HepG2 (cell line): Measurements from ENCODE around the gene MAP1LC3B. TPM values are rescaled to one million over a fixed set of nuclear protein-coding genes. Genes with fewer than 3 reads are reported as not detected.

ENCODE experiments used
- ATF7 ChIP-seq, 2 experiments: fragments of 450-650 bp in 1 of 2; sonication (generic) in 1 of 2; formaldehyde crosslinking in 1 of 2; IDR thresholded peaks; 2 replicates each; pipeline versions ENCODE4 v1.4.0 to v1.6.1; 2016 to 2020; ENCODE audit warnings: antibody characterized with exemption in 1 of 2, mild to moderate bottlenecking in 1 of 2, missing genetic modification reagents in 1 of 2
- ERF ChIP-seq: IDR thresholded peaks from 2 replicates; pipeline ENCODE4 v1.6.1; 2018; ENCODE audit warnings: missing biosample characterization, missing genetic modification reagents
- GATA4 ChIP-seq: sonication (generic); IDR thresholded peaks from 2 replicates; pipeline ENCODE4 v1.6.1; 2016; ENCODE audit warnings: antibody characterized with exemption, low read depth, borderline replicate concordance
- JDP2 ChIP-seq: sonication (generic); formaldehyde crosslinking; IDR thresholded peaks from 2 replicates; pipeline ENCODE4 v1.8.1; 2022; ENCODE audit warnings: missing genetic modification reagents, borderline replicate concordance
- KAT2B ChIP-seq: fragments of 150-350 bp; IDR thresholded peaks from 2 replicates; pipeline ENCODE4 v1.6.1; 2014; ENCODE audit warnings: low read depth, low read length, borderline replicate concordance
- LCORL ChIP-seq, 2 experiments: fragments of 450-650 bp in 1 of 2; sonication (generic) in 1 of 2; formaldehyde crosslinking in 1 of 2; IDR thresholded peaks; 2 replicates each; pipeline versions ENCODE4 v1.5.0 to v1.6.1; 2017 to 2020; ENCODE audit warnings: antibody characterized with exemption in 1 of 2, missing genetic modification reagents in 1 of 2
- MATR3 ChIP-seq: sonication (generic); formaldehyde crosslinking; IDR thresholded peaks from 2 replicates; pipeline ENCODE4 v1.4.0; 2020; ENCODE audit warnings: missing genetic modification reagents
- NAIF1 ChIP-seq: sonication (generic); formaldehyde crosslinking; IDR thresholded peaks from 2 replicates; pipeline ENCODE4 v1.5.0; 2020; ENCODE audit warnings: mild to moderate bottlenecking, missing genetic modification reagents, borderline replicate concordance
- NCOA5 ChIP-seq: sonication (generic); formaldehyde crosslinking; IDR thresholded peaks from 2 replicates; pipeline ENCODE4 v1.4.0; 2020; ENCODE audit warnings: missing genetic modification reagents
- NR2F2 ChIP-seq: IDR thresholded peaks from 2 replicates; pipeline ENCODE4 v1.6.1; 2012; ENCODE audit warnings: low read depth, inconsistent platforms, borderline replicate concordance
- SP140L ChIP-seq: sonication (generic); formaldehyde crosslinking; IDR thresholded peaks from 2 replicates; pipeline ENCODE4 v1.4.0; 2020; ENCODE audit warnings: missing genetic modification reagents, borderline replicate concordance
- TOPORS ChIP-seq: sonication (generic); formaldehyde crosslinking; IDR thresholded peaks from 2 replicates; pipeline ENCODE4 v1.8.0; 2023; ENCODE audit warnings: mild to moderate bottlenecking, missing genetic modification reagents
- ZNF274 ChIP-seq: sonication (generic); formaldehyde crosslinking; IDR thresholded peaks from 2 replicates; pipeline ENCODE4 v1.5.1; 2020; ENCODE audit warnings: mild to moderate bottlenecking, missing genetic modification reagents
- ZNF354B ChIP-seq: sonication (generic); formaldehyde crosslinking; IDR thresholded peaks from 2 replicates; pipeline ENCODE4 v1.8.0; 2022; ENCODE audit warnings: mild to moderate bottlenecking, missing genetic modification reagents
- ZNF484 ChIP-seq: sonication (generic); formaldehyde crosslinking; IDR thresholded peaks from 2 replicates; pipeline ENCODE4 v1.5.1; 2020; ENCODE audit warnings: mild to moderate bottlenecking, low read depth, missing genetic modification reagents, borderline replicate concordance
- ZNF567 ChIP-seq: sonication (generic); formaldehyde crosslinking; IDR thresholded peaks from 2 replicates; pipeline ENCODE4 v1.8.1; 2023; ENCODE audit warnings: mild to moderate bottlenecking, missing genetic modification reagents, borderline replicate concordance
- polyA plus RNA-seq, 8 experiments: library from polyadenylated mRNA; depleted of rRNA in 3 of 8; stranded (reverse) in 7 of 8; unstranded in 1 of 8; fragments of >200 nt; fragmentation: Illumina TruSeq in 4 of 8; extraction: Trizol in 4 of 8; gene quantifications; 2 replicates each; pipeline versions ENCODE4 v1.2.1 to v1.2.3, GENCODE V29; 2011 to 2016; ENCODE audit warnings: low read depth in 4 of 8, missing spikeins in 1 of 8, mixed read lengths in 1 of 8; ENCODE audit not compliant: insufficient read depth in 1 of 8
- total RNA-seq, 5 experiments: library from RNA; depleted of rRNA; stranded (reverse); fragments of >200 nt; fragmentation: Illumina TruSeq; extraction: Trizol; gene quantifications; 2 replicates each; pipeline ENCODE4 v1.2.3, GENCODE V29; 2016; ENCODE audit warnings: low read depth in 1 of 5
- TF ChIP-seq, protein P1 (sequence below): sonication (generic); formaldehyde crosslinking; IDR thresholded peaks from 2 replicates; pipeline ENCODE4 v1.4.0; 2020; ENCODE audit warnings: low read depth, mild to moderate bottlenecking, missing genetic modification reagents
- TF ChIP-seq, protein P2 (sequence below): sonication (generic); formaldehyde crosslinking; IDR thresholded peaks from 2 replicates; pipeline ENCODE4 v1.8.0; 2022; ENCODE audit warnings: low read depth, missing genetic modification reagents
- TF ChIP-seq, protein P3 (sequence below): sonication (generic); formaldehyde crosslinking; IDR thresholded peaks from 2 replicates; pipeline ENCODE4 v1.4.0; 2020; ENCODE audit warnings: missing genetic modification reagents
- TF ChIP-seq, protein P4 (sequence below): sonication (generic); formaldehyde crosslinking; IDR thresholded peaks from 2 replicates; pipeline ENCODE4 v1.5.0; 2020; ENCODE audit warnings: mild to moderate bottlenecking, missing genetic modification reagents
- TF ChIP-seq, protein P5 (sequence below): sonication (generic); formaldehyde crosslinking; IDR thresholded peaks from 2 replicates; pipeline ENCODE4 v1.8.1; 2022; ENCODE audit warnings: mild to moderate bottlenecking, missing genetic modification reagents

Gene MAP1LC3B
- total and polyA plus RNA-seq, 2 of the 13 experiments (the other 11 are each of a cell fraction or from before 2014, with no cell fraction given), result 15.7 to 37.4 TPM

DNA sequence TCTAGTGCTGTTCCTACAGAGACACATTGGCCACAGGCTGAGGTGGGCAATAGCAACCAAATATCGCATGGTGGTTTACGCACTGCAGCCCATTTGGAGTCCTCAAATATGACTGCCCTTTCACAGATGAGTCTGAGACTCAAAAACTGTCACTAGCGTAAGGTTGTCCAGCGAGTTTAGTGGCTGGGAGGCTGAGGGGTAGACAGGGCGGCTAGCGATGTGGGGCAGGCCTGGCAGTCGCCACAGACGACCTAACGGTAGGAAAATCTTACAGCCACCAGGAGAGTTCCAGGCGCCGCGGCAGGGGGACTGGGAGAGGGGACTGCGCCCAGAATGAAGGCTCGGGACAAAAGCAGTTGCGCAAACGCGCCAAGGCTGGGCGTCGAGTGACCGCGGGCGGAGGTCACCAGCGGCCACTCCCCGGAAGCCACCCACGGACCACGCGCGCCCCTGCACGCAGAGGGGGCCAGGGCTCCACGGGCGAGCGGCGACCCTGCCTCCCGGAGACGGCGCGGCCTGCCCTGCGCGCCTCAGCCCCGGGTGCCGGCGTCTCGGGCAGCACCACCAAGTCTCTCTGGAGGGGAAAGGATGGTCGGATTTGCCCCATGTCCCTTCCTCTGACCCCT lies 699 bp upstream of the MAP1LC3B start (continued):
- TF ChIP-seq, protein P1, sequence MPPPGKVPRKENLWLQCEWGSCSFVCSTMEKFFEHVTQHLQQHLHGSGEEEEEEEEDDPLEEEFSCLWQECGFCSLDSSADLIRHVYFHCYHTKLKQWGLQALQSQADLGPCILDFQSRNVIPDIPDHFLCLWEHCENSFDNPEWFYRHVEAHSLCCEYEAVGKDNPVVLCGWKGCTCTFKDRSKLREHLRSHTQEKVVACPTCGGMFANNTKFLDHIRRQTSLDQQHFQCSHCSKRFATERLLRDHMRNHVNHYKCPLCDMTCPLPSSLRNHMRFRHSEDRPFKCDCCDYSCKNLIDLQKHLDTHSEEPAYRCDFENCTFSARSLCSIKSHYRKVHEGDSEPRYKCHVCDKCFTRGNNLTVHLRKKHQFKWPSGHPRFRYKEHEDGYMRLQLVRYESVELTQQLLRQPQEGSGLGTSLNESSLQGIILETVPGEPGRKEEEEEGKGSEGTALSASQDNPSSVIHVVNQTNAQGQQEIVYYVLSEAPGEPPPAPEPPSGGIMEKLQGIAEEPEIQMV (CRISPR knock-in tag), result no peak; the same call in 1 of the 2 replicates
- peak; percentile 22; the same call in 1 of the 2 replicates for TF ChIP-seq ZNF567
- TF ChIP-seq, protein P2, sequence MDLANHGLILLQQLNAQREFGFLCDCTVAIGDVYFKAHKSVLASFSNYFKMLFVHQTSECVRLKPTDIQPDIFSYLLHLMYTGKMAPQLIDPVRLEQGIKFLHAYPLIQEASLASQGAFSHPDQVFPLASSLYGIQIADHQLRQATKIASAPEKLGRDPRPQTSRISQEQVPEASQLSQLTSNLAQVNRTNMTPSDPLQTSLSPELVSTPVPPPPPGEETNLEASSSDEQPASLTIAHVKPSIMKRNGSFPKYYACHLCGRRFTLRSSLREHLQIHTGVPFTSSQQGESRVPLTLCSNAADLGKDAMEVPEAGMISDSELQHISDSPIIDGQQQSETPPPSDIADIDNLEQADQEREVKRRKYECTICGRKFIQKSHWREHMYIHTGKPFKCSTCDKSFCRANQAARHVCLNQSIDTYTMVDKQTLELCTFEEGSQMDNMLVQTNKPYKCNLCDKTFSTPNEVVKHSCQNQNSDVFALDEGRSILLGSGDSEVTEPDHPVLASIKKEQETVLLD (CRISPR knock-in tag), result no peak
- TF ChIP-seq SP140L (CRISPR knock-in tag), result no peak
- no peak for TF ChIP-seq MATR3 (CRISPR knock-in tag)
- TF ChIP-seq ERF (CRISPR knock-in tag), result no peak
- no peak for TF ChIP-seq LCORL (IDR thresholded peaks at IDR 0.05)
- peak; percentile 13 for TF ChIP-seq LCORL (CRISPR knock-in tag; IDR thresholded peaks at IDR 0.05)
- 0 out of 2 replicates have a peak, but pooled peaks have one; percentile 24 for TF ChIP-seq TOPORS (CRISPR knock-in tag)
- TF ChIP-seq, protein P3, sequence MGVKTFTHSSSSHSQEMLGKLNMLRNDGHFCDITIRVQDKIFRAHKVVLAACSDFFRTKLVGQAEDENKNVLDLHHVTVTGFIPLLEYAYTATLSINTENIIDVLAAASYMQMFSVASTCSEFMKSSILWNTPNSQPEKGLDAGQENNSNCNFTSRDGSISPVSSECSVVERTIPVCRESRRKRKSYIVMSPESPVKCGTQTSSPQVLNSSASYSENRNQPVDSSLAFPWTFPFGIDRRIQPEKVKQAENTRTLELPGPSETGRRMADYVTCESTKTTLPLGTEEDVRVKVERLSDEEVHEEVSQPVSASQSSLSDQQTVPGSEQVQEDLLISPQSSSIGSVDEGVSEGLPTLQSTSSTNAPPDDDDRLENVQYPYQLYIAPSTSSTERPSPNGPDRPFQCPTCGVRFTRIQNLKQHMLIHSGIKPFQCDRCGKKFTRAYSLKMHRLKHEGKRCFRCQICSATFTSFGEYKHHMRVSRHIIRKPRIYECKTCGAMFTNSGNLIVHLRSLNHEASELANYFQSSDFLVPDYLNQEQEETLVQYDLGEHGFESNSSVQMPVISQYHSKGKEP, result no peak; the same call in 1 of the 2 replicates
- TF ChIP-seq GATA4, result no peak; the same call in 1 of the 2 replicates
- TF ChIP-seq ZNF484 (CRISPR knock-in tag), result no peak
- no peak for TF ChIP-seq ZNF354B (CRISPR knock-in tag)
- no peak for TF ChIP-seq ATF7 (IDR thresholded peaks at IDR 0.05)
- no peak for TF ChIP-seq ATF7 (CRISPR knock-in tag; IDR thresholded peaks at IDR 0.05)
- no peak for TF ChIP-seq JDP2 (CRISPR knock-in tag)
- TF ChIP-seq ZNF274 (CRISPR knock-in tag), result no peak
- TF ChIP-seq NCOA5 (CRISPR knock-in tag), result no peak
- no peak for TF ChIP-seq NAIF1 (CRISPR knock-in tag)
- TF ChIP-seq, protein P4, sequence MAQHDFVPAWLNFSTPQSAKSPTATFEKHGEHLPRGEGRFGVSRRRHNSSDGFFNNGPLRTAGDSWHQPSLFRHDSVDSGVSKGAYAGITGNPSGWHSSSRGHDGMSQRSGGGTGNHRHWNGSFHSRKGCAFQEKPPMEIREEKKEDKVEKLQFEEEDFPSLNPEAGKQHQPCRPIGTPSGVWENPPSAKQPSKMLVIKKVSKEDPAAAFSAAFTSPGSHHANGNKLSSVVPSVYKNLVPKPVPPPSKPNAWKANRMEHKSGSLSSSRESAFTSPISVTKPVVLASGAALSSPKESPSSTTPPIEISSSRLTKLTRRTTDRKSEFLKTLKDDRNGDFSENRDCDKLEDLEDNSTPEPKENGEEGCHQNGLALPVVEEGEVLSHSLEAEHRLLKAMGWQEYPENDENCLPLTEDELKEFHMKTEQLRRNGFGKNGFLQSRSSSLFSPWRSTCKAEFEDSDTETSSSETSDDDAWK, result no peak
- 0 out of 2 replicates have a peak, but pooled peaks have one; percentile 6 for TF ChIP-seq NR2F2
- TF ChIP-seq KAT2B, result no peak
- TF ChIP-seq, protein P5, sequence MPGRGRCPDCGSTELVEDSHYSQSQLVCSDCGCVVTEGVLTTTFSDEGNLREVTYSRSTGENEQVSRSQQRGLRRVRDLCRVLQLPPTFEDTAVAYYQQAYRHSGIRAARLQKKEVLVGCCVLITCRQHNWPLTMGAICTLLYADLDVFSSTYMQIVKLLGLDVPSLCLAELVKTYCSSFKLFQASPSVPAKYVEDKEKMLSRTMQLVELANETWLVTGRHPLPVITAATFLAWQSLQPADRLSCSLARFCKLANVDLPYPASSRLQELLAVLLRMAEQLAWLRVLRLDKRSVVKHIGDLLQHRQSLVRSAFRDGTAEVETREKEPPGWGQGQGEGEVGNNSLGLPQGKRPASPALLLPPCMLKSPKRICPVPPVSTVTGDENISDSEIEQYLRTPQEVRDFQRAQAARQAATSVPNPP, result no peak; the same call in 1 of the 2 replicates
